Measurements from ENCODE around the gene GRN. TPM values are rescaled to one million over a fixed set of nuclear protein-coding genes. Genes with fewer than 3 reads are reported as not detected.
A peak's percentile ranks its signal among the peaks of the same experiment; 100 is the strongest.
"Not testable (repeated sequence)": the region's sequence is repeated elsewhere in the genome, so short reads cannot be mapped to it uniquely, and the experiment has no call there.

Gene GRN
- total RNA-seq, 1 experiment from 2014 or later, result 127 TPM

DNA sequence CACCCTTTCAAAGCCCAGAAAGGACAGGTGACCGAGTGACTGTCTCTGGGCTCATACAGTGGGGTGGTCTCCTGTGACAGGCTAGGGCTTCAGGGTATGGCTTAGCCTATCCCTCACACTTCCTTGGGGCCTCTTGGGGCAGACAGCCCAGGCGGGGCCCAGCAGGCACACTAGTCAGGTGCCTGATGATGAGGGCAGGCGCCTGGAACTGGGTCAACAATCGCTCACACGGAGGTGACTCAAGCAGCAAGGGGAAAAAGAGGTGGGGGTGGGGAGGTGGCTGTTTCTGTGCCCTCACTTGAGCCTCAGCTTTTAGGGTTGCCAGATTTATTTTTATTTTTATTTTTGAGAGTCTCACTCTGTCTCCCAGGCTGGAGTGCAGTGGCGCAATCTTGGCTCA, 6.4 kb upstream of the GRN start:
- Histone ChIP-seq H3K56ac (ENCODE audit: insufficient read length, low read depth, low read length) (no peak overlapping the region), H4K5ac (ENCODE audit: insufficient read length, low read depth, low read length) (no peak overlapping the region), H3K23ac (ENCODE audit: insufficient read length, low read depth, low read length) (no peak overlapping the region), H4K8ac (replicated peaks; ENCODE audit: insufficient read length, low read depth, low read length) (no peak overlapping the region), H2BK12ac (ENCODE audit: insufficient read length, low read depth, low read length) (no peak overlapping the region), H3K18ac (ENCODE audit: insufficient read length, low read depth, low read length) (no peak overlapping the region), H2AK5ac (ENCODE audit: insufficient read length, low read length) (no peak overlapping the region), H2BK120ac (ENCODE audit: low read depth, low read length, poor library complexity, severe bottlenecking) (no peak overlapping the region), H3K4me1 (ENCODE audit: insufficient read depth, low read length) (no peaks in the 10 kb centered on the region), H3K79me1 (ENCODE audit: insufficient read depth, low read depth, low read length, poor library complexity, severe bottlenecking) (no peaks in the 10 kb centered on the region), H4K91ac (ENCODE audit: insufficient read length, low read depth, low read length) (no peak overlapping the region), H2BK15ac (ENCODE audit: low read depth, low read length) (no peak overlapping the region), H4K20me1 (ENCODE audit: control insufficient read depth, insufficient read depth, insufficient read length) (no peaks in the 10 kb centered on the region), H2BK5ac (ENCODE audit: insufficient read length, low read length) (no peak overlapping the region), H2BK20ac (ENCODE audit: low read depth, low read length, poor library complexity, severe bottlenecking) (no peak overlapping the region), H3K23me2 (ENCODE audit: insufficient read length, low read depth, low read length, poor library complexity, severe bottlenecking) (no peaks in the 10 kb centered on the region), H3K79me2 (ENCODE audit: insufficient read depth, low read length) (no peaks in the 10 kb centered on the region), H3K27ac (ENCODE audit: insufficient read length, low read depth, low read length) (no peak overlapping the region), H3K27me3 (ENCODE audit: insufficient read depth, low read length) (no peaks in the 10 kb centered on the region), H3K4me2 (ENCODE audit: insufficient read depth, insufficient read length, low read length) (no peak overlapping the region), H3K4ac (ENCODE audit: low read depth, low read length) (no peak overlapping the region), H3K14ac (ENCODE audit: insufficient read depth, low read length) (no peak overlapping the region), H3K9ac (ENCODE audit: extremely low read depth, insufficient read length, low read length) (no peak overlapping the region), H3K9me3 (ENCODE audit: control insufficient read depth, low read depth, low read length) (no peaks in the 10 kb centered on the region), H3T11ph (ENCODE audit: low read length) (no peak overlapping the region), H2AFZ (ENCODE audit: low read length) (no peak overlapping the region)
- Mint-ChIP-seq H3K27ac (no peak overlapping the region), H3K27me3 (ENCODE audit: low read depth) (peaks cover 29% of the 10 kb centered on the region), H3K4me1 (peaks cover 9% of the 10 kb centered on the region in 2 experiments), H3K36me3 (ENCODE audit: insufficient read depth in 1 of 3, low read depth in 3 of 3) (no peaks in the 10 kb centered on the region), H3K4me3 (no peak overlapping the region), H3K9me3 (no peaks in the 10 kb centered on the region)
- DNase-seq, result peak; percentile 33
- WGBS (ENCODE audit: extremely low coverage, insufficient read length, low lambda C conversion rate), result no CpG with 5 or more reads among the region's 6 CpGs
- TF ChIP-seq CTCF (conservative IDR thresholded peaks at IDR 0.05), result no peak

- not testable (repeated sequence) for H2BK12ac ChIP-seq (ENCODE audit: insufficient read length, low read depth, low read length); H3T11ph ChIP-seq (ENCODE audit: low read length); H2AK5ac ChIP-seq (ENCODE audit: insufficient read length, low read length); H2BK15ac ChIP-seq (ENCODE audit: low read depth, low read length); H4K20me1 ChIP-seq (ENCODE audit: control insufficient read depth, insufficient read depth, insufficient read length); H3K9me3 ChIP-seq (ENCODE audit: control insufficient read depth, low read depth, low read length); H4K8ac ChIP-seq (replicated peaks; ENCODE audit: insufficient read length, low read depth, low read length); H3K79me2 ChIP-seq (ENCODE audit: insufficient read depth, low read length); H3K9me3 Mint-ChIP-seq; H3K79me1 ChIP-seq (ENCODE audit: insufficient read depth, low read depth, low read length, poor library complexity, severe bottlenecking); H3K9ac ChIP-seq (ENCODE audit: extremely low read depth, insufficient read length, low read length); H3K4ac ChIP-seq (ENCODE audit: low read depth, low read length); DNase-seq; H3K56ac ChIP-seq (ENCODE audit: insufficient read length, low read depth, low read length); H3K4me3 Mint-ChIP-seq; H3K27ac ChIP-seq (ENCODE audit: insufficient read length, low read depth, low read length); H3K4me1 ChIP-seq (ENCODE audit: insufficient read depth, low read length); H3K36me3 Mint-ChIP-seq (ENCODE audit: insufficient read depth in 1 of 3, low read depth in 3 of 3); H3K23ac ChIP-seq (ENCODE audit: insufficient read length, low read depth, low read length); H3K4me2 ChIP-seq (ENCODE audit: insufficient read depth, insufficient read length, low read length); H3K14ac ChIP-seq (ENCODE audit: insufficient read depth, low read length); H3K4me1 Mint-ChIP-seq; H3K18ac ChIP-seq (ENCODE audit: insufficient read length, low read depth, low read length); H2BK5ac ChIP-seq (ENCODE audit: insufficient read length, low read length); H2AFZ ChIP-seq (ENCODE audit: low read length); H4K91ac ChIP-seq (ENCODE audit: insufficient read length, low read depth, low read length); H3K23me2 ChIP-seq (ENCODE audit: insufficient read length, low read depth, low read length, poor library complexity, severe bottlenecking); H4K5ac ChIP-seq (ENCODE audit: insufficient read length, low read depth, low read length); H2BK20ac ChIP-seq (ENCODE audit: low read depth, low read length, poor library complexity, severe bottlenecking); H3K27me3 ChIP-seq (ENCODE audit: insufficient read depth, low read length); H3K27ac Mint-ChIP-seq; H2BK120ac ChIP-seq (ENCODE audit: low read depth, low read length, poor library complexity, severe bottlenecking)
- H3K27me3 Mint-ChIP-seq (ENCODE audit: low read depth), result peaks cover 35% of the 10 kb centered on the region
- WGBS (ENCODE audit: extremely low coverage, insufficient read length, low lambda C conversion rate), result no CpG with 5 or more reads among the region's 5 CpGs
These were observed 4.5 kb upstream of the GRN start for GRCh38 chr17:44340553-44340952.

Measured in H9 (cell line).